Renal pelvis (tissue), 12 donors: ENCODE results near the gene GPR107. TPM values are rescaled to one million over a fixed set of nuclear protein-coding genes. Genes with fewer than 3 reads are reported as not detected.
"Not testable (repeated sequence)": the region's sequence is repeated elsewhere in the genome, so short reads cannot be mapped to it uniquely, and the experiment has no call there.

ENCODE experiments used
- DNase-seq: peaks from one replicate; pipeline ENCODE4 v3.0.0-alpha.2; 2013
- long read RNA-seq, 16 experiments: transcript quantifications; one replicate each; lab custom pipeline, GENCODE V29; 2026
- polyA plus RNA-seq, 3 donors: library from polyadenylated mRNA; unstranded; fragments of 120-200 nt; gene quantifications; one replicate each; pipeline ENCODE4 v1.2.1, GENCODE V29; 2013; ENCODE audit not compliant: insufficient read length in 3 of 3

Gene GPR107
- polyA plus RNA-seq: 10 to 100 TPM; 53.3 to 58.7 (median 56.5) TPM
- long read RNA-seq, donor 1, full-length matches to known transcripts: 5 of 15 reads
- long read RNA-seq, donor 1, partial matches to known transcripts: 10 of 15 reads
- long read RNA-seq, donor 1, other reads (novel, unspliced or antisense): 0 of 15 reads
- long read RNA-seq, donor 2, full-length matches to known transcripts: 3 of 10 reads
- long read RNA-seq, donor 2, partial matches to known transcripts: 7 of 10 reads
- long read RNA-seq, donor 2, other reads (novel, unspliced or antisense): 0 of 10 reads
- long read RNA-seq, donor 3: 0 reads
- long read RNA-seq, donor 4: 0 reads
- long read RNA-seq, donor 5: 0 reads
- long read RNA-seq, donor 6, full-length matches to known transcripts: 1 of 1 reads
- long read RNA-seq, donor 6, partial matches to known transcripts: 0 of 1 reads
- long read RNA-seq, donor 6, other reads (novel, unspliced or antisense): 0 of 1 reads
- long read RNA-seq, donor 7, full-length matches to known transcripts: 4 of 11 reads
- long read RNA-seq, donor 7, partial matches to known transcripts: 7 of 11 reads
- long read RNA-seq, donor 7, other reads (novel, unspliced or antisense): 0 of 11 reads
- long read RNA-seq, donor 8, partial matches to known transcripts: 6 of 6 reads
- long read RNA-seq, donor 8, other reads (novel, unspliced or antisense): 0 of 6 reads
- long read RNA-seq, donor 9, full-length matches to known transcripts: 2 of 9 reads
- long read RNA-seq, donor 9, partial matches to known transcripts: 7 of 9 reads
- long read RNA-seq, donor 9, other reads (novel, unspliced or antisense): 0 of 9 reads
- long read RNA-seq, donor 10, full-length matches to known transcripts: 1 of 11 reads
- long read RNA-seq, donor 10, partial matches to known transcripts: 10 of 11 reads
- long read RNA-seq, donor 10, other reads (novel, unspliced or antisense): 0 of 11 reads
- long read RNA-seq, donor 11, full-length matches to known transcripts: 1 of 1 reads
- long read RNA-seq, donor 11, partial matches to known transcripts: 0 of 1 reads
- long read RNA-seq, donor 11, other reads (novel, unspliced or antisense): 0 of 1 reads
- long read RNA-seq, donor 12, full-length matches to known transcripts: 3 of 17 reads
- long read RNA-seq, donor 12, partial matches to known transcripts: 14 of 17 reads
- long read RNA-seq, donor 12, other reads (novel, unspliced or antisense): 0 of 17 reads
- long read RNA-seq, donor 13: 0 reads
- long read RNA-seq, donor 14: 0 reads
- long read RNA-seq, donor 15, full-length matches to known transcripts: 5 of 10 reads
- long read RNA-seq, donor 15, partial matches to known transcripts: 5 of 10 reads
- long read RNA-seq, donor 15, other reads (novel, unspliced or antisense): 0 of 10 reads
- long read RNA-seq, donor 16, full-length matches to known transcripts: 4 of 10 reads
- long read RNA-seq, donor 16, partial matches to known transcripts: 6 of 10 reads
- long read RNA-seq, donor 16, other reads (novel, unspliced or antisense): 0 of 10 reads

- DNase-seq: peak; percentile 84
Observed at GRCh38 chr9:130053504-130054324, at the start of gene GPR107. TSS of gene GPR107 (plus strand) at chr9:130053906. CDS start at chr9:130053933, 27 bp downstream.

- no peak for DNase-seq
Observed at GRCh38 chr9:130003943-130004552, 49.7 kb upstream of the GPR107 start.

GRCh38 chr9:130006952-130007351, 46.8 kb upstream of the GPR107 start:
- not testable (repeated sequence) for DNase-seq

DNA sequence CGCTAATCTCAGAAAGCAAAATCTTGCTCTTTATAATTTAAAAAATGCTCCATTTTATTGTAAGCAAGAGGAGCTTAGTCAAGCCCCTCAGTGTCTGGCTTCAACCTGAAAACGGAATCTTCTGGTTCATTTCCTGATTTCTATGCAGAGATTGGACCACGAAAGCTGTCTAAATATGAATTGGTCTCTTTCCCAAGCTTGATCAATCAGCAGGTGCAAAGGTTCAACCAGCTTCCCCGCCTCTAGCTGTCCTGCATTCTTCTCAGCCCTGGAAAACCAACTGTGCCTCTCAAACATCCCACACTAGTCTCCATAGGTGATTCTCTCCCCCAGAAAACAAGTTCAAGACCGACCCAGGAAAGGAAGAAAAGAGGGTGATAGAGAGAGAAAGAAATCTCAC, 45.2 kb upstream of the GPR107 start:
- DNase-seq: no peak

GRCh38 chr9:130009546-130009945, 44.2 kb upstream of the GPR107 start:
- not testable (repeated sequence) for DNase-seq

GRCh38 chr9:130010151-130010988, 43.3 kb upstream of the GPR107 start:
- DNase-seq: no peak

DNA sequence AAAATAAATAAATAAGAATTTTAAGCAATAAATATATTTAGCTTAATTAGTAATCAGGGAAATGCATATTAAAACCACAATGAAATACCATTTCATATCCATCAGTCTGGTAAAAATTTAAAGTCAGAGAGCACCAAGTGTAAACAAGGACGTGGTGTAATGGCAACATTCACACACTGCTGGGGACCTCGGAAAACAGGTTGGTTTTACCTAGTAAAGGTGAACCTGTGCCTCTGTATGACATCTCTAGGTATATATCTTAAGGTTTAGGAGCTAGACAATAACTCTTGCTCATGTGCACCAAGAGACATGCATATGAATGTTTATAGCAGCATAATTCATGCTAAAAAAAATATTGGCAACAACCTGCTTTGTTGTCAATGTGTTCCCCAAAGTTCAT, 40.4 kb upstream of the GPR107 start:
- no peak for DNase-seq

- no peak for DNase-seq
Observed at GRCh38 chr9:130015353-130016019, 38.2 kb upstream of the GPR107 start.

GRCh38 chr9:130017076-130017475, 36.6 kb upstream of the GPR107 start:
- no peak for DNase-seq

DNA sequence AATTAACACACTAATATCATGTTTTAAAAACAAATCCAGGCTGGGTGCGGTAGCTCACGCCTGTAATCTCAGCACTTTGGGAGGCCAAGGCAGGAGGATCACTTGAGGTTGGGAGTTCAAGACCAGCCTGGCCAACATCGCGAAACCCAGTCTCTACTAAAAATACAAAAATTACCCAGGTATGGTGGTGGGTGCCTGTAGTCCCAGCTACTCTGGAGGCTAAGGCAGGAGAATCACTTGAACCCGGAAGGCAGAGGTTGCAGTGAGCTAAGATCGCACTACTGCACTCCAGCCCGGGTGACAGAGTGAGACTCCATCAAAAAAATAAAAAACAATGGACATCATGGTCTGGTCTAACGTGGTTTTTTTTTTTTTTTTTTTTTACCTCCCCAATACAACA, 36.2 kb upstream of the GPR107 start:
- not testable (repeated sequence) for DNase-seq

GRCh38 chr9:130018265-130018664, 35.4 kb upstream of the GPR107 start:
- no peak for DNase-seq

DNA sequence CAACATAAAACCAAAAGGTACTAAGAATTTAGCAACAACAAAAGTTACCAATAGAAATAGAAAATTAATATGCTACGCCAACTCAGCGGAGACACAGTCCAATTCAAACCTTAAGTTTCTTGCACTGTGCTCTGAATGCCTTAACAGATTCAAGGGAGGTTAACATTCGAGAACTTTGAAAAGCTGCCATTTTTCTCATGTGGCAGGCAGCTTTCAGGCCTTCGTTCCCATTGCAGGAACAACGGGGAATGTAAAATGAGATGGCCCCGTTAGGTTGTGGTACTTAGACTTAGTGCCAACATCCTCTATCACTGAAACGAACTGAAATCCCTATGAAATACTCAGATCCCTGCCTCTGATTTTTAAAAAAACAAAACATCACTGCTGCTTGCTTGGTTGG, 33.1 kb upstream of the GPR107 start:
- no peak for DNase-seq

GRCh38 chr9:130021123-130021522, 32.6 kb upstream of the GPR107 start:
- DNase-seq: no peak

- DNase-seq: not testable (repeated sequence)
Observed at GRCh38 chr9:130021842-130022241, 31.9 kb upstream of the GPR107 start.

DNA sequence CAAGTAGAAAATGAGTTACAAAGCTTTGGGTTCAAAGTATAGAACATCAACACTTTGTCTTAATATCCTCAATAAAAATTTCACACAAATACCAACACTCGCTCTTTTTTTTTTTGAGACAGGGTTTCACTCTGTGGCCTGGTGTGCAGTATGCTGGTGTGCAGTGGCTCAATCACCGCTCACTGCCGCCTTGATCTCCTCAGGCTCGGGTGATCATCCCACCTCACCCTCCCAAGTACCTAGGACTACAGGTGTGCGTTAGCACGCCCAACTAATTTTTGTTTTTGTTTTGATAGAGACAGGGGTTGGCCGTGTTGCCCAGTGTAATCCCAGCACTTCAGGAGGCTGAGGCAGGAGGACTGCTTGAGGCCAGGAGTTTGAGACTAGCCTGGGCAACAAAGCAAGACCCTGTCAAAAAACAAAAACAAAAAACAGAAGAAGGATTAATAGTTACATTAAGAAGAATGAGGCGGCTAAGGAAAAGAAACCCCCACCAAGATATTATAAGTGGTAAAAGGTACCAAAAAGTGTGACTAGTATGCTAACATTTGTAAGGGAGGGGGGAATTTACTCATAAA, 31.1 kb upstream of the GPR107 start:
- no peak for DNase-seq

GRCh38 chr9:130023144-130023787, 30.4 kb upstream of the GPR107 start:
- no peak for DNase-seq

- no peak for DNase-seq
Observed at GRCh38 chr9:130023994-130024596, 29.6 kb upstream of the GPR107 start.
